HT1080 (cell line): ENCODE measurements around the gene DCP1B. TPM values are rescaled to one million over a fixed set of nuclear protein-coding genes. Genes with fewer than 3 reads are reported as not detected.
"Not testable (repeated sequence)": the region's sequence is repeated elsewhere in the genome, so short reads cannot be mapped to it uniquely, and the experiment has no call there.

Source experiments
- DNase-seq: peaks from one replicate; pipeline ENCODE4 v3.0.0-alpha.2; 2015; ENCODE audit warnings: low read depth
- total RNA-seq: library from RNA; depleted of rRNA; stranded (reverse); fragments of >200 nt; shearing (Covaris generic); gene quantifications from 2 replicates; pipeline ENCODE4 v1.2.3, GENCODE V29; 2014

DCP1B gene
- total RNA-seq, 1 experiment from 2014 or later: 15.9 TPM

DNA sequence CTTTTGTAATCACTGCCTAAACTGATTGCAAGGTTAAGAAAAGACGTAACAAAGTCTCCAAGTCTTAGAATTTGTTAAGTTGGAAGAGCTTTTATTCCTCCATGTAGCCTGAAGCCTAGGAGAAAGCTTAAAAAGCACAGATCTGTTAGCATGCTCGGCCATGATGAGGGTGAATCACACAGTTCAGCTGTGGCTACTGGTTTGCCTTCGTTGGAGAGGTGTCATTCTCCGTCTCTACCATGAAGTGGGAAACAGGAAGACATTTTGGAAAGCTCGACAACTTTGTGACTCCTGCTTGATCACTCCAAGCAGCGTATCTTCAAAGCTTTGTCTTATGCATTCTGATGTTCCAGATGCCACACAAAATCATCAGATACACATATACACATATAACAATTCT is 27.1 kb downstream of the DCP1B start:
- no peak for DNase-seq

- DNase-seq: no peak
These were observed 29.4 kb downstream of the DCP1B start for GRCh38 chr12:1974812-1975211.

- no peak for DNase-seq
These were observed 31.4 kb downstream of the DCP1B start for GRCh38 chr12:1972856-1973317.

DNA sequence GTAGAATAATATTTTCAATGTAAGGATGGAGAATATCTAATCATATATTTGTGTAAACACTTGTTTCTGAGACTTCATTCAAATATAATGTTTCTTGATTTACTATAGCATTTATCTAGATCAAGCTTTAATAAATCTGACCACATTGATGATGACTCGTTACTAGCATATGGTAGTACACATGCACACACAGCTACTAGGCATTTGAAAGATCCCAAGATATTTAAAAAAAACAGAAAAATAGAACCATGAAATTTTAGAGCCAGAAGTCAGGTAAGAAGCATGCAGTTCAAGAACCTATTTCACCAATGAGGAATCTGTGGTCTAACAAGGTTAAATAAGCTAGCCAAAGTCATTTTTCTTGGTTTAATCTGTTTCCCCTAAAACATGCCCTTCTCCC is 32.0 kb downstream of the DCP1B start:
- DNase-seq: peak; percentile 38

DNA sequence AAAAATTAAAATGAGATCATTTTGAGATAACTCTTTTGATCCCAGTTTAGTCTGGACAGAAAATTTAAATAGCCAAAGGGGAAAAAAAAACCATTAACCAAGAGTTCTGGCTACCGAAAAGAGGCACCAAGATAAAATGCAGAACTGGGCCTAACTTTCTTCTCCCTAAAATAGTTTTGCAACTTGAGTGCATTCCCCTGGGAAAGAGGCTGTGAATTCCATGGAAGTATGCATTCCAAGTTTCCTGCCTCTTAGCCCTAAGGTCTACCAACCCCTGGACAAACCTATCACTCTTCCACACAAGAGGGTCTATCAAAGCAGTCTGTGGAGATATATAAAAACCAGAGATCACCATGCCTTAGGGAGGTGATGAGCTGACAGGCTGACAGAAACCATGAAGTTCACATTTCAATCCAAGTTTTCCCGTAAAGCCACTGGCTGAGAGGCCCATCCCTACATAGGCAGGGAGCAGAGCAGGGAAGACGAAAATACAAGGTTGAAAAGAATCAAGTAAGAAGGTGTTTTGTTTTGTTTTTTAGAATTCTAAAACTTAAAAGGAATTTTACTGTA is 33.8 kb downstream of the DCP1B start:
- DNase-seq: no peak

DNA sequence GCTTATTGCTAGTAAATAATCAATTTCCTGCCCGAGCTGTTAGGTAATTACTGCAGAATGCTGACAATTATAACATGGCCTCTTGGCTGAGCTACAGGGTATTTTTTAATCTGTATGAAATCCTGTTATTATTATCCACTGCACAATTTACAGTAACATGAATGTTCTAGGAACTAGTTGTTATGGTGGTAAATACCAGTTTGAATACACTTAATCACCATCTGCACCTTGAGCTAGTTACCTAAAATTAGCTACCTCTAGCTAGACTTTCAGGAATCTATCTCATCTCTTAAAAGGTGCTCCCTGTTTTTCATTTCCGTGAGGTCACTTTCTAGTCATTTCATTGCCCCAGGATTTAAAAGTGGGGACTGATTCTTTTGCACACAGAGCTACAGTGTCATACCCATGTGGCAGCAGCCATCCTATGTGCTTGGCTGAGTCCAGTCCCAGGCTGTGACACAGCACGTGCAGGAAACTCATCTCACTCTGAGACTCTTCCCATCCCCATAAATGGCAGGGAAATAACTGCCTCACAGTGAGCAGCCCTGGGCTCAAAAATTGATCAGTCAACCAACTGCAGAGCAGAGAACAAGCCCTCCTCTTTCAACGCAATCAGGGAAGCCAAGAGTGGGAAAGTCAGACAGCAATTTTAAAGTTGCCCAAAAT is 37.6 kb downstream of the DCP1B start:
- DNase-seq: no peak

DNA sequence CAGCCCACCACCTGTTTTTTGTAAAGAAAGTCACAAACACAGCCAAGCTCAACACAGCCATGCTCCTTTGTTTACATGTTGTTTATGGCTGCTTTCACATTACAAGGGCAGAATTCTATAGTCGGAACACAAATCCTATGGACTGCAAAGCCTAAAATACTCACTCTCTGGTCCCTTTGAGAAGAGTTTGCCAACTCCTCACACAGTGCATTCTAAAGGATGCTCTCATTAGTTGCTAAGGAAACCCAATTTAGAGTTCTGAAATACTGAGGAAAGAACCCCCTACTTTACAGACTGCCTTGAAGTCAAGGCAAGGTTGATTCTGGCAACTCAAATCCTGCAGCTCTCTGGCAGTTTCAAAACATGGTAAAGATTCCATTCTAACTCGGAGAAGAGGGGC is 38.3 kb downstream of the DCP1B start:
- no peak for DNase-seq

- DNase-seq: no peak
These were observed 41.9 kb downstream of the DCP1B start for GRCh38 chr12:1962051-1963020.

GRCh38 chr12:1956716-1957115 is 47.5 kb downstream of the DCP1B start:
- no peak for DNase-seq

- DNase-seq: no peak
These were observed 54.3 kb downstream of the DCP1B start for GRCh38 chr12:1949771-1950470.

DNA sequence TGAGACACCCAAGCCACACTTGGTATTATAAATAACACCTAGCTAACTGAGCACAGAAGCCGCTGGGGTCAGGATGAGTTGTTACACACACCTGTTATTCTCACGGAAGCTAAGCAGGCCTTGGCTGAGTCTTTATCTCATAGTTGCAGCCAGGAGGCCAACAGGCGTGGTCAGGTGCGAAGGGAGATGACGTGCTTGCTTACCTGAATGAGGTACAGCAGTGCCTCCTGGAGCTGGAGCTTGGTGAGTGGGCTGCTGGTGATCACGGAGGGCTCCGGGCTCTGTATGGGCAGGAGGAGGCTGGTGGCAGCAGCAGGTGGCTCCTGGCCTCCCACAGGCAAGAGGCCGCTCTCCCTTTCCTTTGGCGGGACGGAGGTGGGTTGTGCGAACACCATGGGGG is 55.4 kb downstream of the DCP1B start:
- DNase-seq: no peak

GRCh38 chr12:1947081-1947480 is 57.2 kb downstream of the DCP1B start:
- no peak for DNase-seq

- DNase-seq: no peak
These were observed 58.0 kb downstream of the DCP1B start for GRCh38 chr12:1946296-1946695.

DNA sequence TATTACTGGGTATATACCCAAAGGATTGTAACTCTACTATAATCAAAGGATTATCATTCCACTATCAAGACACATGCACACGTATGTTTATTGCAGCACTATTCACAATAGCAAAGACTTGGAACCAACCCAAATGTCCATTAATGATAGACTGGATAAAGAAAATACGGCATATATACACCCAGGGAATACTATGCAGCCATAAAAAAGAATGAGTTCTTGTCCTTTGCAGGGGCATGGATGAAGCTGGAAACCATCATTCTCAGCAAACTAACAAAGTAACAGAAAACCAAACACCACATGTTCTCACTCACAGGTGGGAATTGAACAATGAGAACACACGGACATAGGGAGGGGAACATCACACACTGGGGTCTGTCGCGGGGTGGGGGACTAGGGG is 58.8 kb downstream of the DCP1B start:
- DNase-seq: not testable (repeated sequence)

GRCh38 chr12:1939801-1940607 is 64.3 kb downstream of the DCP1B start:
- peak; percentile 68 for DNase-seq

DNA sequence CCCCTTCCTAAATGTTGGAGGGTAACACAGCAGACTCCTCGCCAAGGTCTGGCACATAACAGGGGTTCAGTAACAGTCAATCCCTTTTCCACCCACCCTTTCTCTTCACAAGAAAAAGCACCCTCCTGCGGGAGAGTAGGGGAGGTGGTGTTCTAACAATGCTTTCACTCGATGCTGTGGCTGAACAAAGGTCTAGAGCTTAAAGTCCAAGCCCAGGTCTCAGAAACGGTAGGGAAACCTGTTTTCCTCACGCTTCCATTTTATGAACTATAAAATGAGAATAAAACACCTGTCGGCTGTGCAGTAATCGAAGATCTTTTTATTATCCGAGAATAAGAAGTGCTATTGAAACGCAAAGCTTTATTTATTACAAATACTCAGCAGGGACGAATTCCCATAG is 64.9 kb downstream of the DCP1B start:
- no peak for DNase-seq

- DNase-seq: no peak
These were observed 66.6 kb downstream of the DCP1B start for GRCh38 chr12:1937481-1938224.

- DNase-seq: peak; percentile 61
These were observed 67.6 kb downstream of the DCP1B start for GRCh38 chr12:1936406-1937320.
